Thoracic aorta (tissue), 2 donors: ENCODE data around the gene KPNA6. TPM values are rescaled to one million over a fixed set of nuclear protein-coding genes. Genes with fewer than 3 reads are reported as not detected.

Source experiments
- ATAC-seq: fragments of 150-250 bp; one replicate; pipeline ENCODE4 v1.8.0; 2017; ENCODE audit warnings: low read depth; ENCODE audit not compliant: insufficient number of reproducible peaks, low FRiP score
- DNase-seq: peaks from one replicate; pipeline ENCODE4 v3.0.0-alpha.2; 2020; ENCODE audit warnings: low spot score
- H3K27ac ChIP-seq, 2 donors: fragments of 200-600 bp; sonication (generic); 1 replicate in 1 of 2; 2 replicates in 1 of 2; pipeline ENCODE4 v1.5.1; 2016; ENCODE audit warnings: mild to moderate bottlenecking in 2 of 2, moderate library complexity in 2 of 2
- H3K27me3 ChIP-seq: fragments of 200-600 bp; sonication (generic); replicated peaks from 2 replicates; pipeline ENCODE4 v1.6.0; 2016; ENCODE audit warnings: mild to moderate bottlenecking; ENCODE audit not compliant: insufficient read depth
- H3K36me3 ChIP-seq: fragments of 200-600 bp; sonication (generic); one replicate; pipeline ENCODE4 v1.5.1; 2016
- H3K4me1 ChIP-seq, 2 donors: fragments of 200-600 bp; sonication (generic); 1 replicate in 1 of 2; 2 replicates in 1 of 2; pipeline versions ENCODE4 v1.5.1 to v1.6.0; 2016; ENCODE audit warnings: low read depth in 2 of 2, mild to moderate bottlenecking in 1 of 2; ENCODE audit not compliant: control insufficient read depth in 1 of 2
- H3K4me3 ChIP-seq: fragments of 200-600 bp; sonication (generic); 2 replicates; pipeline ENCODE4 v1.5.1; 2016; ENCODE audit warnings: mild to moderate bottlenecking
- H3K9me3 ChIP-seq: fragments of 200-600 bp; sonication (generic); 2 replicates; pipeline ENCODE4 v1.5.1; 2016
- CTCF ChIP-seq: fragments of 200-600 bp; sonication (generic); IDR thresholded peaks from one replicate; pipeline ENCODE4 v1.5.1; 2019; ENCODE audit warnings: antibody characterized with exemption
- total RNA-seq, 2 donors: library from RNA; depleted of rRNA; stranded (reverse); fragments of >200 nt; gene quantifications; one replicate each; pipeline versions ENCODE4 v1.1.0 to v1.2.3, GENCODE V29; 2016

Gene KPNA6
- total RNA-seq, 2 donors from 2014 or later: 30.6 to 53.3 TPM

- no peak overlapping the region for H3K27ac ChIP-seq
- H3K27me3 ChIP-seq: no peaks in the 10 kb centered on the region
- no peaks in the 10 kb centered on the region for H3K9me3 ChIP-seq
- H3K36me3 ChIP-seq: peaks cover 31% of the 10 kb centered on the region
- no peak for DNase-seq
- no peak for TF ChIP-seq CTCF
- ATAC-seq: no peak
- H3K4me3 ChIP-seq: no peak overlapping the region
- H3K4me1 ChIP-seq: peaks cover 8 to 16% of the 10 kb centered on the region in 2 donors
Observed at GRCh38 chr1:32216566-32216965, 108.7 kb downstream of the KPNA6 start.

- Histone ChIP-seq H3K27ac (no peak overlapping the region), H3K4me3 (no peak overlapping the region), H3K27me3 (no peaks in the 10 kb centered on the region), H3K36me3 (peaks cover 35% of the 10 kb centered on the region), H3K9me3 (no peaks in the 10 kb centered on the region), H3K4me1 (peaks cover 19 to 30% of the 10 kb centered on the region in 2 donors)
- TF ChIP-seq CTCF: no peak
- no peak for ATAC-seq
- no peak for DNase-seq
Observed at GRCh38 chr1:32219022-32219421, 111.2 kb downstream of the KPNA6 start.

- Histone ChIP-seq H3K27ac (no peak overlapping the region), H3K27me3 (no peaks in the 10 kb centered on the region), H3K4me1 (peaks cover 19 to 31% of the 10 kb centered on the region in 2 donors), H3K36me3 (peaks cover 35% of the 10 kb centered on the region), H3K4me3 (peak overlapping the region; percentile 99), H3K9me3 (no peaks in the 10 kb centered on the region)
- no peak for TF ChIP-seq CTCF
- ATAC-seq: no peak
- DNase-seq: no peak
Observed at GRCh38 chr1:32220746-32221580, 113.1 kb downstream of the KPNA6 start.

- peaks cover 31% of the 10 kb centered on the region for H3K36me3 ChIP-seq
- H3K27me3 ChIP-seq: no peaks in the 10 kb centered on the region
- H3K4me3 ChIP-seq: peak overlapping the region; percentile 99
- H3K27ac ChIP-seq: peak overlapping the region; percentile 96 to 98
- no peak for TF ChIP-seq CTCF
- peaks cover 19 to 31% of the 10 kb centered on the region in 2 donors for H3K4me1 ChIP-seq
- ATAC-seq: no peak
- no peaks in the 10 kb centered on the region for H3K9me3 ChIP-seq
- DNase-seq: no peak
Observed at GRCh38 chr1:32221581-32221979, 113.7 kb downstream of the KPNA6 start.

- TF ChIP-seq CTCF: no peak
- DNase-seq: peak; percentile 83
- Histone ChIP-seq H3K27ac (peak within 1 kb of the TSS; percentile 96 to 98), H3K9me3 (no peaks in the 10 kb centered on the region), H3K27me3 (no peaks in the 10 kb centered on the region), H3K4me1 (peaks cover 19 to 31% of the 10 kb centered on the region in 2 donors), H3K4me3 (peak within 1 kb of the TSS; percentile 99), H3K36me3 (peaks cover 28% of the 10 kb centered on the region)
- peak; percentile 90 for ATAC-seq
Observed at GRCh38 chr1:32221980-32222755, 114.3 kb downstream of the KPNA6 start, which contains the start of the genes EIF3I and TMEM234. Gene EIF3I (plus strand): TSS chr1:32222407. CDS start chr1:32222442, 35 bp downstream. Gene TMEM234 (minus strand): TSS chr1:32222353. CDS start chr1:32222322, 31 bp downstream.
